GM19452 (cell line): Measurements from ENCODE around the gene AGPAT2.
"Not testable (repeated sequence)": the region's sequence is repeated elsewhere in the genome, so short reads cannot be mapped to it uniquely, and the experiment has no call there.

Experiments
- ATAC-seq: cut with Tn5 transposase; IDR thresholded peaks from one replicate; pipeline ENCODE4 v1.9.1; 2021; ENCODE audit not compliant: unreplicated experiment

The AGPAT2 gene

DNA sequence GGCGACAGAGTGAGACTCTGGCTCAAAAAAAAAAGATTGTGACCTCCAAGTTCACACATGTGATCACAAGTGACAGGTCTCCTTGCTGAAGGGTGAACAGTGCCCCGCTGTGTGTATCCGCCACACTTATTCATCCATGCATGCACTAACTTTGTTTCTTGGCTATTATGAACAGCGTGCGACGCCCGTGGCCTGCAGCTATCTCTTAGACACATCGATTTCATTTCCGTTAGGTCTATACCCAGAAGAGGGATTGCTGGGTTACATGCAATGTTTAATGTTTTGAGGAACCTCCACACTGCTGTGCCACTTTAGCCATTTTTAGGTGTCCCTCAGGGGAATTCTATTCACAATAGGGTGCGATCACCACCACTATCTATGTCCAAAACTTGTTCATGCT lies 36.6 kb downstream of the AGPAT2 start:
- no peak for ATAC-seq

DNA sequence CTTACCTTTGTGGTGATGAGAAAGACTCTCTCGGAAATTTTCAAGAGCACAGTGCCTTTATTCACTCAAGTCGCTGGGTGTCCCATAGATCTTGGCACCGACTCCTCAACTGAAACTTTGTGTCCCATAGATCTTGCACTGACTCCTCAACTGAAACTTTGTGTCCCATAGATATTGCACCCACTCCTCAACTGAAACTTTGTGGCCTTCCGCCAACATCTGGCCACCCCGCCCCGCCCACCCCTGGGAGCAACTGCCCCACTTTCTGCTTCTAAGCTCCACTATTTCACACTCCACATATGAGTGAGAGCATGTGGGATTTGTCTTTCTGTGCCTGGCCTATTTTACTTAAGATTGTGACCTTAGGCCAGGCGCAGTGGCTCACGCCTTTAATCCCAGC lies 37.2 kb downstream of the AGPAT2 start:
- ATAC-seq: no peak

DNA sequence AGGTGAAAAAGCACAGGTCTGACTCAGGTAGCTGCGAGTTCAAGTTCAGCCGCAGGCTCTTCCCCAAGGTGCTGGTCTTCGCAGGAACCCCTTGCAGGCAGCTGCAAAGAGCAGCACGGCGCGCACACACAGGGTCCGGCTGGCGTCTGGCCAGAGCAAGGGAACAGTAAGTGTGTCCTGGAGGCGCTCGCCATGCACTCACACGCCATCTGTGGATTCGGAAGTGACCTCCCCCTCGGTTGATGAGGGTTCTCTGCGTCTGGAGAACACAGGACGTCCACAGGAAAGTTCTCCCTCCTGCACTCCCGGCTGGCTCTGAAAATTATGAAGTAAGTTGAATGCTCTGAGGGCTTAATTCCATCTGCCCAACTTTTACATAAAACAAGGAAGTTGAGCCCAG lies 38.5 kb downstream of the AGPAT2 start:
- ATAC-seq: no peak

DNA sequence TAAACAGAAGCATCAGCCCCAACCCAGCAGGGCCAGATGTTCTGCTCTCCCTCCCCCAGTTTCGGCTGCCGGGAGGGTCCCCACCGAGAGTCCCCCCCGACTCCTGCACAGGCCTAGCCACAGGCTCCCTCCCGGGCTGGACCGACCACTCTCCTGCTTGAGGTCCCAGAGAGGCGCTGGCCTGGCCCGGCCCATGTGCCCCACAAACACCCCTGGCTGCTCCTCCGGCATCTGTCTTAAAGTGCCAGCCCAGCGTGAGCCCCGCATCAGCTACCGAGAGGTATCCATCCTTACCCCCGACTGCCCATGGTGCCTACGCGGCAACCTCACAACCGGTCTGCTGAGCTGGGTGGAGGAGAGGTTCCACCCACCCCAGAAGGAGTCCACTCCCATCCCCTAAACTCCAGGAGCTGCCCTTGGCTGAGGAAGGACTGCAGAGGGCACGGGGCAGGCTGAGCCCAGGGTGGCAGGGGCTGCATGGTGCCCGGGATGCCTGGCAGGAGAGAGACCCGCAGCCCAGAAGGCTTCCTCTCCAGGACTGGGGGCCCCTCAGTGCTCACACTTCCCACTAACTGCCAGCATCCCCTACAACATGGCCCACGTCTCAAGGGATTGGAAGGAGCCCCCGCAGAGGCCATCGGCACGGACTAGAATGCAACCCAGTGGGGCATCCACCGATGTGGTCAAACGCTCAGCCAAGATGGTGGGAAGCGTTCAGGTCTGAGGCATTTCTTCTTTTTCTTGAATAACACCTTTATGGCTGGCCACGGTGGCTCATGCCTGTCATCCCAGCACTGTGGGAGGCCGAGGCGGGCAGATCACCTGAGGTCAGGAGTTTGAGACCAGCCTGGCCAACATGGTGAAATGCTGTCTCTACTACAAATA lies 40.2 kb downstream of the AGPAT2 start:
- ATAC-seq: no peak

GRCh38 chr9:136645903-136646754 lies 41.1 kb downstream of the AGPAT2 start:
- no peak for ATAC-seq

DNA sequence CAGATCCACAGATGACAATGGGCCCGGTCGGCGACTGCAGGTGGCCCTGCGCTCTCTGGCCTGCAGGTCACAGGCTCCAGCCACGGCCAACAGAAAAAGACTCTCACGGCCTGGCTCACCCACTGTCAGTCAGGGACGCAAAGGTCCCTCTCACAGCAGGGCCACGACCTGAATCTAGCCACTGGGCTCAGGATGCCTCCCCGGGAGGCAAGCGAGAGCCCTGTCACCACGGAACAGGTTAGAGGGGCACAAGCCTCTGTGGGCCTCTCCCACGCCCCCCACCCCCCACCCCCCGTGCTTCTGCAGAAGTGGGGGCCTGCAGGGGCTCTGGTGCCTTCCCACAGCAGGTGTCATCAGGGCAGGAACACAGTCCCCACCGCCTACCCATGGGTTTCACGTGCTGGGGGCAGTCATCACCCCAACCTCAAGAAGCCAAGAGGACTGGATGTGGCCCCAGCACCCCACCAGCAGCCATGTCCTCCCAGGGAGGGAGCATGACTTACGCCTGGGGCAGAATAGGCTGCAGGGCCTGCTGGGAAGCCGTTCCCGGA lies 41.8 kb downstream of the AGPAT2 start:
- ATAC-seq: no peak

DNA sequence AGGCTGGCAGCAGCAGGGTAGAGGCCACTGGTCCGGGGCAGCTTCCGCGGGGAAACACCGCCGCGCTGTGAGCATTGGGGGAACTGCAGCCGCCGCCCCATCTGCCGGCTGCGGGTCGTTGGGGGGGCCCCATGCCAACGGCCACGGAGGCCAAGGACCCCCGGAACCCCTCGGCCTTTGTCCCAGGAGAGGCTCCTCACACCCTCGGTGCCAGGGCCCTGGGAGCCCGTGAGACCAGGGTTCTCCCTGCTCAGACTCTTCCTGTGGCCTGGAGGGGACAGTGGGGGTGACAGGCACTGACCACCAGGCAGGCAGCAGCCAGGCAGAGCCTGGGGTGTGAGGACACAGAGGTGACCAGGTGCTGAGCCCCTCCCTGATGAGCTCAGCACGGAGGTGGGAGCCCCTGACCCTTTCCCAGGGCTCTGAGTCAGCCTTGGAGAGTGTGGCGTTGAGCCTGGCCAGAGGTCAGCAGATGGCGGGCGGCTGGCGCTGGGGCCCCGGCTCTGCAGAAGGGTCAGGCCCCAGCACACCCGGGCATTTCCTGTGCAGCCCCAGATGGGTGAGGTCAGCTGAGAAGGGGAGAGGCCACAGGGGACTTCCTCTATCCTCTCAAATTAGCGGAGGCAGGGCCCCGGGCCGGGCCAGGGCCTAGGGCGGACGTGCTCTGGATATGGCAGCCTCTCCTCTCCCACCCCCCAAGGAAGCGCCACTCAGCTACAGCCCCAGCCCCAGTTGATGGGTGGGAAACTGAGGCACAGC lies 42.5 kb downstream of the AGPAT2 start:
- ATAC-seq: no peak

DNA sequence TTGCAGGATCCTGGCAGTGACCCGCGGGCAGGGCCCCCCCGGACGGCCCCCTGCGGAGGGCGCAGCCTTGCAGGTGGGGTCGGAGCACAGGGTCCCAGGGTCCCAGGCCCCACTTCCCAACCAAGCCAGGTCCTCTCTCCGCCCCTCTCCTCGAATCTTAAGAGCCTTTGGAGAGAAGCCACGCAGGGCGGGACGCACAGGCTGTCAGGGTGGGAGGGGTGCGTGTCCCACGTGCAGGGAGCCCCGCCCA lies 43.0 kb downstream of the AGPAT2 start:
- no peak for ATAC-seq

- no peak for ATAC-seq
Observed at GRCh38 chr9:136643596-136644342, 43.5 kb downstream of the AGPAT2 start.

DNA sequence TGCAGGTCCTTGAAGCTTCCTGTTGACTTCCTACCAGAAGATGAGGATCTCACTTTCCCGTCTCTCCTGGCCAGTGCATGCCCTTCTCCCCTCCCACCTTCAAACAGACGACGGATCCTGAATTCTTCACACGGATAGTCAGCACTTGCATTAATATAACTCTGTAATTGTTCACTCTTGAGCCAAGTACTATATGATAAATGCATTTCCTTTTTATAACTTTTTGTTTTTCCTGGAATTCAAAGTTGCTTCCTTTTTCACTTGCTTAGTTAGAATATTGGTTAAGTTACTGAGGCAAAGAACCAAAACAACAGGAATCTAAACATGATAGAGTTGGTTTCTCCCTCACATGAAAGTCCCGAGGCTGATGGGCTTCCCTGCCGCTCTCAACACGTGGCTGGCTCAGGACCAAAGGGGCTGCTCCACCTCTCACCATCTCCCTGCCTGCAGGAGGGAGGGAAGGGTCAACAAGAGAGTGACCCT lies 44.8 kb downstream of the AGPAT2 start:
- ATAC-seq: no peak

DNA sequence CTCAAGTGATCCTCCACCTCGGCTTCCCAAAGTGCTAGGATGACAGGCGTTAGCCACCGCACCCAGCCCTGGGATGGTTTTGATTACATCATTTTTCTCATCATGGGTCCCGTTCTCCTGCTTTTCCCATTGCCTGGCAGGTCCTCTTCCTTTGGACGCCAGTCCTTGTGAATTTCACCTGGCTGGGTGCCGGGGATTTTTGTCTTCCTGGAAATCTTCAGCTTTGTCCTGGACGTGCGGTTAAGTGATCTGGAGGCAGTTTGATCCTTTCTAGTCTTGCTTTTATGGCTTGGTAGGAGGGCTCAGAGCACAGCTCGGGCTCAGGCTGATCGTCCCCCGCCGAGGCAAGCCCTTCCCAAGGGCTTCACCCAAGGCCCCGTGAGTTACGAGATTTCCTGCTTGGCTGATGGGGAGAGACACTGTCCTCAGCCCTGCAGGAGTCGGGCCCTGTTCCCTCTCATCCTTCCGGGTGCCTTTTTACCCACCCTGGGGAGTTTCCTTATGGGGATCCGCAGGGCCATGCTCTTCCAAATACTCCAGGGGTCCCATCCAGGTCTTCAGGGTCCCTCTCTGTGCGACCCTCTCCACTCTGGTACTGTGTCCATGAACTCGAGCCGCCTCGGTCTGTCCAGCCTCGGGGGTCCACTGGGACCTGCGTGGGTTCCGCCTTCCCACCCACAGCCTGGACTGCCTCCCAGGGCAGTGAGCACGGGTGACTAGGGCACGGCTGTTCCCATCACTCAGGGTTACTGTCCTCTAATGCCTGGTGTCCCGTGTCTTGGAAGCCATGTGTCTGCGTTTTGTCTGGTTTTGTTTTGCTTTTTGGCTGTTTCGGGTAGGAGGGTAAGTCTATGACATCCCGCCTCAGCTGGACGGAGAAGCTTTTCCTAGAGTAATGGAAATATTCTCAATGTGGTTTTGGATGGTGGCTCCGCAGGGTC lies 46.8 kb downstream of the AGPAT2 start:
- no peak for ATAC-seq

GRCh38 chr9:136634904-136635303 lies 52.4 kb downstream of the AGPAT2 start:
- no peak for ATAC-seq

DNA sequence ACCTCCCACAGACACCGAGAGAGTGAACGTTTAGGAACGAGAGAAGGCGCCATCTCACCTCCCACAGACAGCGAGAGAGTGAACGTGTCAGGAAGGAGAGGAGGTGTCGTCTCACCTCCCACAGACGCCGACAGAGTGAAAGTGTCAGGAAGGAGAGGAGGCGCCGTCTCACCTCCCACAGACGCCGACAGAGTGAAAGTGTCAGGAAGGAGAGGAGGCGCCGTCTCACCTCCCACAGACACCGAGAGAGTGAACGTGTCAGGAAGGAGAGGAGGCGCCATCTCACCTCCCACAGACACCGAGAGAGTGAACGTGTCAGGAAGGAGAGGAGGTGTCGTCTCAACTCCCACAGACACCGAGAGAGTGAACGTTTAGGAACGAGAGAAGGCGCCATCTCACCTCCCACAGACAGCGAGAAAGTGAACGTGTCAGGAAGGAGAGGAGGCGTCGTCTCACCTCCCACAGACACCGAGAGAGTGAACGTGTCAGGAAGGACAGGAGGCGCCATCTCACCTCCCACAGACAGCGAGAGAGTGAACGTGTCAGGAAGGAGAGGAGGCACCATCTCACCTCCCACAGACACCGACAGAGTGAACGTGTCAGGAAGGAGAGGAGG lies 54.7 kb downstream of the AGPAT2 start:
- ATAC-seq: not testable (repeated sequence)

GRCh38 chr9:136632072-136632471 lies 55.2 kb downstream of the AGPAT2 start:
- not testable (repeated sequence) for ATAC-seq

GRCh38 chr9:136631038-136632000 lies 55.9 kb downstream of the AGPAT2 start:
- no peak for ATAC-seq

- ATAC-seq: no peak
Observed at GRCh38 chr9:136630662-136630992, 56.6 kb downstream of the AGPAT2 start.

GRCh38 chr9:136629879-136630661 lies 57.2 kb downstream of the AGPAT2 start:
- no peak for ATAC-seq
